Measurements from ENCODE around the gene RXRG. TPM values are rescaled to one million over a fixed set of nuclear protein-coding genes. Genes with fewer than 3 reads are reported as not detected.

Gene RXRG
- total and polyA plus RNA-seq, 9 of the 15 experiments (the other 6 are each of a cell fraction or from before 2014, with no cell fraction given): not detected

- TF ChIP-seq, protein P1, sequence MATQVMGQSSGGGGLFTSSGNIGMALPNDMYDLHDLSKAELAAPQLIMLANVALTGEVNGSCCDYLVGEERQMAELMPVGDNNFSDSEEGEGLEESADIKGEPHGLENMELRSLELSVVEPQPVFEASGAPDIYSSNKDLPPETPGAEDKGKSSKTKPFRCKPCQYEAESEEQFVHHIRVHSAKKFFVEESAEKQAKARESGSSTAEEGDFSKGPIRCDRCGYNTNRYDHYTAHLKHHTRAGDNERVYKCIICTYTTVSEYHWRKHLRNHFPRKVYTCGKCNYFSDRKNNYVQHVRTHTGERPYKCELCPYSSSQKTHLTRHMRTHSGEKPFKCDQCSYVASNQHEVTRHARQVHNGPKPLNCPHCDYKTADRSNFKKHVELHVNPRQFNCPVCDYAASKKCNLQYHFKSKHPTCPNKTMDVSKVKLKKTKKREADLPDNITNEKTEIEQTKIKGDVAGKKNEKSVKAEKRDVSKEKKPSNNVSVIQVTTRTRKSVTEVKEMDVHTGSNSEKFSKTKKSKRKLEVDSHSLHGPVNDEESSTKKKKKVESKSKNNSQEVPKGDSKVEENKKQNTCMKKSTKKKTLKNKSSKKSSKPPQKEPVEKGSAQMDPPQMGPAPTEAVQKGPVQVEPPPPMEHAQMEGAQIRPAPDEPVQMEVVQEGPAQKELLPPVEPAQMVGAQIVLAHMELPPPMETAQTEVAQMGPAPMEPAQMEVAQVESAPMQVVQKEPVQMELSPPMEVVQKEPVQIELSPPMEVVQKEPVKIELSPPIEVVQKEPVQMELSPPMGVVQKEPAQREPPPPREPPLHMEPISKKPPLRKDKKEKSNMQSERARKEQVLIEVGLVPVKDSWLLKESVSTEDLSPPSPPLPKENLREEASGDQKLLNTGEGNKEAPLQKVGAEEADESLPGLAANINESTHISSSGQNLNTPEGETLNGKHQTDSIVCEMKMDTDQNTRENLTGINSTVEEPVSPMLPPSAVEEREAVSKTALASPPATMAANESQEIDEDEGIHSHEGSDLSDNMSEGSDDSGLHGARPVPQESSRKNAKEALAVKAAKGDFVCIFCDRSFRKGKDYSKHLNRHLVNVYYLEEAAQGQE (IDR thresholded peaks at IDR 0.05; ENCODE audit: borderline replicate concordance): peak; percentile 57; the same call in 1 of the 2 replicates
- TF ChIP-seq, protein P1 (CRISPR knock-in tag; IDR thresholded peaks at IDR 0.05; ENCODE audit: low read depth): no peak
- TF ChIP-seq RAD21 (CRISPR knock-in tag; conservative IDR thresholded peaks at IDR 0.05 in 1 of 2, IDR thresholded peaks at IDR 0.05 in 1 of 2) (peak; percentile 36 to 74), ZZZ3 (IDR thresholded peaks at IDR 0.05) (no peak), FOXJ2 (tag; IDR thresholded peaks at IDR 0.05) (no peak)
- TF ChIP-seq, protein P2, sequence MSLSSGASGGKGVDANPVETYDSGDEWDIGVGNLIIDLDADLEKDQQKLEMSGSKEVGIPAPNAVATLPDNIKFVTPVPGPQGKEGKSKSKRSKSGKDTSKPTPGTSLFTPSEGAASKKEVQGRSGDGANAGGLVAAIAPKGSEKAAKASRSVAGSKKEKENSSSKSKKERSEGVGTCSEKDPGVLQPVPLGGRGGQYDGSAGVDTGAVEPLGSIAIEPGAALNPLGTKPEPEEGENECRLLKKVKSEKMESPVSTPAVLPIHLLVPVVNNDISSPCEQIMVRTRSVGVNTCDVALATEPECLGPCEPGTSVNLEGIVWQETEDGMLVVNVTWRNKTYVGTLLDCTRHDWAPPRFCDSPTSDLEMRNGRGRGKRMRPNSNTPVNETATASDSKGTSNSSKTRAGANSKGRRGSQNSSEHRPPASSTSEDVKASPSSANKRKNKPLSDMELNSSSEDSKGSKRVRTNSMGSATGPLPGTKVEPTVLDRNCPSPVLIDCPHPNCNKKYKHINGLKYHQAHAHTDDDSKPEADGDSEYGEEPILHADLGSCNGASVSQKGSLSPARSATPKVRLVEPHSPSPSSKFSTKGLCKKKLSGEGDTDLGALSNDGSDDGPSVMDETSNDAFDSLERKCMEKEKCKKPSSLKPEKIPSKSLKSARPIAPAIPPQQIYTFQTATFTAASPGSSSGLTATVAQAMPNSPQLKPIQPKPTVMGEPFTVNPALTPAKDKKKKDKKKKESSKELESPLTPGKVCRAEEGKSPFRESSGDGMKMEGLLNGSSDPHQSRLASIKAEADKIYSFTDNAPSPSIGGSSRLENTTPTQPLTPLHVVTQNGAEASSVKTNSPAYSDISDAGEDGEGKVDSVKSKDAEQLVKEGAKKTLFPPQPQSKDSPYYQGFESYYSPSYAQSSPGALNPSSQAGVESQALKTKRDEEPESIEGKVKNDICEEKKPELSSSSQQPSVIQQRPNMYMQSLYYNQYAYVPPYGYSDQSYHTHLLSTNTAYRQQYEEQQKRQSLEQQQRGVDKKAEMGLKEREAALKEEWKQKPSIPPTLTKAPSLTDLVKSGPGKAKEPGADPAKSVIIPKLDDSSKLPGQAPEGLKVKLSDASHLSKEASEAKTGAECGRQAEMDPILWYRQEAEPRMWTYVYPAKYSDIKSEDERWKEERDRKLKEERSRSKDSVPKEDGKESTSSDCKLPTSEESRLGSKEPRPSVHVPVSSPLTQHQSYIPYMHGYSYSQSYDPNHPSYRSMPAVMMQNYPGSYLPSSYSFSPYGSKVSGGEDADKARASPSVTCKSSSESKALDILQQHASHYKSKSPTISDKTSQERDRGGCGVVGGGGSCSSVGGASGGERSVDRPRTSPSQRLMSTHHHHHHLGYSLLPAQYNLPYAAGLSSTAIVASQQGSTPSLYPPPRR (CRISPR knock-in tag; IDR thresholded peaks at IDR 0.05; ENCODE audit: borderline replicate concordance): no peak
Measured at GRCh38 chr1:165403835-165404482, 41.0 kb downstream of the RXRG start (continued).
